CD4-positive, alpha-beta T cell treated with Interleukin-12 subunit alpha and Interleukin-12 subunit beta, for 1 hour (primary cell): ENCODE results near the gene ARFGAP1.

ENCODE experiments used
- DNase-seq: peaks from one replicate; pipeline ENCODE4 v3.0.0-alpha.2; 2020

ARFGAP1 gene

GRCh38 chr20:63272105-63273058, at the start of gene ARFGAP1:
Gene ARFGAP1, plus strand, starts transcription at chr20:63272813. Its CDS starts 2,768 bp downstream, at chr20:63275581.
- peak; percentile 89 for DNase-seq

DNA sequence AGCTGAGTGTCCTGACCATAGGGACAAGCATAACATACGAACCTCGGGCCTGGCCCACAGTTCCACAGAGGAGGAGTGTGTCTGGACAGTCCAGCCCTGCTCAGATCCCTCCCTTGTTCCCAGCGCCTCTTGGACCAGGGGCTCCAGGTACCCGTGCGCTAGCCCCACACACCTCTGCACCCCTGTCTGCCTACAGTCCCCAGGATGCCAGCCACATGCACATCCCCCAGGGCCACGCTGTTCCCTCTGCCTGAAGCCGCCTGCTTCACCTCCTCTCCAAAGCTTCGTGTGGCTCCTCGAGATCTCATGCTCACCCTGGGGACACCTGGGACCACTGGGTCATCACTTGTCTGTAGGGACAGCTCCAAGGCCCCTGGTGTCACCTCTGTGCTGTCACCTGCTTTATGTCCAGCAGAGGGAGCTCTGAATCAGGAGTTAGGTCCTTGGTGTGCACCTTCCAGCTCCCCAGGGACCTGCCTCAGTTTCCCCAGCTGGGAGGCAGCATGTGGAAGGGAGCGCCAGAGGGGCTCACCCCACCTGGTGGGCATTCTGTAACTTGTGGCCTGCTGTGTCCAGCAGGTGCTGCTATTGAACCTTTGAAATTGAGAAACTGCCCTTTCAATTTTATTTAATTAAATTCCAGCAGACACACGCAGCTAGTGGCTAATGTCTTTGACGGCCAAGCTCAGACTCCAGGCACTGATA, 49.3 kb upstream of the ARFGAP1 start:
- DNase-seq, result peak; percentile 52

- no peak for DNase-seq
These were observed 48.8 kb upstream of the ARFGAP1 start for GRCh38 chr20:63223826-63224207.

GRCh38 chr20:63224412-63225081, 48.1 kb upstream of the ARFGAP1 start:
- DNase-seq, result no peak

DNA sequence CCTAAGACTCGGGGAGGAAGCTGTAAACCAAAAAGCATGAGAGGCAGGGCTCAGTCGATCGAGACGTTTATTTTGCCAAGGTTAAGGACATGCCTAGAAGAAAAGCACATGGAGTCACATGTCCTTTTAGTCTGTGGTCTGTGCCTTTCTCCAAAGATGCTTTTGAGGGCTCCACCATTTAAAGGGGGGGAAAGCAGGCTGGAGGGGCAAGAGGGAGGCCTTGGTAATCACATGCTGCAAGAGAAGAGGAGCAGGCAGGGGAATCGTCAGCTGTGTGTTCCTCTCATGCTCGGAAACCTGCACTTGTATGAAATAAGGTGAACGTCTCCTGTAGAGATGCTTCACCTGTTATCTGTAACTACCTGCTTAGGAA, 47.5 kb upstream of the ARFGAP1 start:
- DNase-seq, result no peak

GRCh38 chr20:63226042-63226943, 46.3 kb upstream of the ARFGAP1 start:
- no peak for DNase-seq

GRCh38 chr20:63227260-63227659, 45.4 kb upstream of the ARFGAP1 start:
- DNase-seq, result no peak

DNA sequence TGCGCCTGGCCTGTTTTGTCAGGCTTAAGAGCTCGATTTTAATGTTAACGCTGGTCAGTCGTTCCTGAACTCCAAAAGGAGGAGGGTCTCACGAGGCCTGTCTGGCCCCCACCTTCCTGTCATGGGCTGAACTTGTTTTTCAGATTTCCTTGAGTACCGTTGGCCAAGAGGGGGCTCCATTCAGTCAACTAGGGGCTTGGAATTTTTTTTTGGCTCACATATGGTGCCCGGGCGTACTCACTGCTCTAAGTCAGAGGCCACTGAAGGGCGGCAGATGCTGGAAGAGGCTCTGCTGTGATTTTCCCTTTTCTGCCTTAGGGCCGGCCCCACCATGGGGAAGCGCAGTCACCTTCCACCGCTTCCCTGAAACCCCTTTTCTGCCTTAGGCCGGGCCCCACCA, 43.8 kb upstream of the ARFGAP1 start:
- no peak for DNase-seq

GRCh38 chr20:63230800-63231268, 41.8 kb upstream of the ARFGAP1 start:
- no peak for DNase-seq

DNA sequence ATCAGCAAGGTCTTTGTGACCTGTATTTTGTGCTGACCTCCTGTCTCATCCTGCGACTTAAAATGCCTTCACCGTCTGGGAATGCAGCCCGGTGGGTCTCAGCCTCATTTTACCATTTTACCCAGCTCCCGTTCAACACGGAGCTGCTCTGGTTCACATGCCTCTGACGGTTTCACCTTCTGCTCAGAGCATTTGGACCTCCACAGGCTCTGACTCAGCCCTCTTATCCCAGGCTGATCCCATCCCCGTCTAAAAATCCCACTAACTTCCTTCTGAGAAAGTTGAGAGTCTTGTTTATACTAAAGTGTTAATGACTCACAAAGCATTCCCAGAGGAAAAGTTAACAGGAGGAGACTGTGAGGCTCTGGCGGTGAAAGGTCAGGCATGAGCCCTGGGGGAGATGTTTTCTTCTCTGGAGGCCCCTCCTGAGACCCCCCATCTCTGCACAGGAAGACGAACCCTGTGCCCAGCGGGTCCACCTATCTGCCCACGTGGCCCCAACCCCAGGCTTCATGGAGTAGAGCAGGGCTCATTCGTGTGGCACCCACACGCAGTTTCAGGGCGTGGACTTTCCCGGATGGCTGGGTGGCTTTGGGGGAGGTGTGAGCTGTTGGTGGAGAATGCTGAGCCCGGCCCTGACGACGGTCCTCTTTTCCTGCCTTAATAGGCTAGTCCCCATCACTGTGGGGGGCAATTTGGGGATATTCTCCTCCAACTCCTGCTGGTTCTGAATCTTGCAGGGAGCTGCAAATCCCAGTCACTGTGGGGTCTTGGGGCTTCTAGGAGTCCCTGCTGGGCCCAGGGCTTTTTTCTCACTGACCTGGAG, 40.2 kb upstream of the ARFGAP1 start:
- no peak for DNase-seq

DNA sequence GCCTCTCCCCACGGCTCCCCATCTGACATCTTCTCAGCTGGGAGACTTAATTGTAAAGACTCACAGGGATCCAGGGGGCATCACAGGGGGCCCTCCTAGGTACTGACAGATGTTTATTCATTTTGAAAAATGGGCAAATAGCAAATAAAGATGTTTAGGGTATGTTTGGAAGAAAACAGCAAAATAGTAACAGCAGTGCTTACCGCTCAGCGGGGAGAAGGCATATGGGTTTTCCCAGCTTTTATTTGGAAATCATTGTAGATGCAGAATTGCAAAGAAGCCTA, 39.6 kb upstream of the ARFGAP1 start:
- DNase-seq, result no peak

DNA sequence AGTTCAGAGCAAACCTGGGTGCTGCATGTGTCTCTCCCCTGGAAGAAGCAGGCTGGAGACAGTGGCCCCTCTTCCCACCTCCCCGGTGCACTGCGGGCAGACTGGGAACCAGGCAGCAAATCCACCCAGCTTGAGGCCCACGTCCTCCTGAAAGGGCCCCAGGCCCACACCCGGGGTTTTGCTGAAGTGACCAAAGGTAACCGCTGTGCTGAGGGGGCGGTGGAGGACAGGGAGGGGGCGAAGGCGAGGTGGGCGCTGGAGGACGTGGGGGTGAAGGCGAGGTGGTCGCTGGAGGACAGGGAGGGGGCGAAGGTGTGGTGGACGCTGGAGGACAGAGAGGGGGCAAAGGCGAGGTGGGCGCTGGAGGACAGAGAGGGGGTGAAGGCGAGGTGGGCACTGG, 38.7 kb upstream of the ARFGAP1 start:
- DNase-seq, result no peak

- peak; percentile 12 for DNase-seq
These were observed 37.8 kb upstream of the ARFGAP1 start for GRCh38 chr20:63234693-63235398.

DNA sequence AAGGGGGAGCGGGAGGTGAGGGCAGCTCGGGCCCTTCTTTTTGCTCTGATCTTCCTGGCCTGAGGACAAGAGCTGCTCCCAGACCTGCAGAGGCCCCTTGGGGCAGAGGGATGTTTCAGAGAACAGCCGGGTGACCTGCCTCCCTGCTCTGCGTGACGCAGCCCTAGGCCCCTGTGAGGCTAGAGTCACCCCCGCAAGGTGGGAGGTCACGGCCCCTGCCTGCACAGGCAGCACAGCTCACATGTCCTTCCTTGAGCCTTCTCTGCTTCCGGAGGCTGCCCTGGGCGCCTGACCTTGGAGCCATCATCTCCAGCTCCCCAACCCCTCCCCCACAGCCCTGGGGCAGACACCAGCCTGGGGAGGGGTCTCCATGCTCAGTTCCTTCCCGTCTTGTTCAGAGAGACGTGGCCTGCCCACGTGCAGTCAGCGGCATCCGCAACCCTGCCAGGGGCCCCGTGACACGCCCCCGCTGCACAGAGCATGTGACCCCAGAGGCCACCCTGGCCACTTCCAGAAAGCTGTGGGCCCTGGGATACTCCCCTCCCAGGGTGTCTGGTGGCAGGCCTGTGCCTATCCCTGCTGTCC, 37.1 kb upstream of the ARFGAP1 start, which contains the start of gene BIRC7:
Gene BIRC7, plus strand, starts transcription at position 507 of the 585 bp plus-strand sequence. CDS start 192 bp downstream, outside the sequence.
- no peak for DNase-seq

- no peak for DNase-seq
These were observed 36.3 kb upstream of the ARFGAP1 start for GRCh38 chr20:63236116-63236837.

DNA sequence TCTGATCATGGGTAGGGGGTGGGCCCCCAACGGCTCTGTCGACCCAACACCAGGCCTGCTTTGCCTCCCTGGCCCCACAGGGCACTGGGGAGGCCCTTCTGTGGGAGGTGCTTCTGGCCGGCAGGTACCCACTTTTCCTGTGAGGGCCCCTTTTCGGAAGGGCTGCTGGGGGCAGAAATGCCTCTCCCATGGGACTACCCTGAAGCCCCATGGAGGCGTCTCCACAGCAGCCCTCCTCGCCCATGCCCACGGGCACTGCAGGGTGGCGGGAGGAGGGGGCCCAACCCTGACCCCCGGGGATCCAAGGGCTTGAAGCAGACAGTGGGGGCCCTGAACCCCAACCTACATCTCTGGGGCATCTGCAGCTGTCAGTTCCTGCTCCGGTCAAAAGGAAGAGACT, 34.6 kb upstream of the ARFGAP1 start:
- no peak for DNase-seq

DNA sequence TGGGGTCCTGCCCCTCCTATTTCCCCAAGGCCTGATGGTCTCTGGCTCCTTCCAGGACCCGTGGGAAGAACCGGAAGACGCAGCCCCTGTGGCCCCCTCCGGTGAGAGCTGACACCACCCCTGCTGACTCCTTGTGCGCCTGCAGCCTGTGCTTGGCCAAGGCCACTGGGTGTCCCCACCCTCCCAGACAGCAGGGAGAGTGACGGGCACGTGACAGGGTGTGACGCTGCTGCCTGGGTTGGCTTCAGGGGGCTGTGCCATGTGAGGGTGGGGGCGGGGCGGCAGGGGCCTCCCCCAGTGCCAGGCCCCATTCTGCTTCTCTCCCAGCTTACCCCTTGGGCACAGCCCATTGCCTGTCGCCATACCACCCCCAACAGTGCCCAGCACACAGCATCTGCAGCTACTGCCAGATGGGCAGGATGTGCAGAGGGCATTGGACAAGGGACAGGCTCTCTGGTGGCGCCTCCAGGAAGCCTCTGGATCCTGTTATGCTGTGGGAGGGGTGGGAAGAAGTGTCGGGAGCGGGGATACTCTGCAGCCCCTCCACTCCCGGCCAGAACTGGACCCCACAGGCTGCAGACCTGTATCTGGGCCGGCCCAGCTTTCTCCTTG, 34.0 kb upstream of the ARFGAP1 start:
- no peak for DNase-seq

- no peak for DNase-seq
These were observed 33.2 kb upstream of the ARFGAP1 start for GRCh38 chr20:63239431-63239830.

DNA sequence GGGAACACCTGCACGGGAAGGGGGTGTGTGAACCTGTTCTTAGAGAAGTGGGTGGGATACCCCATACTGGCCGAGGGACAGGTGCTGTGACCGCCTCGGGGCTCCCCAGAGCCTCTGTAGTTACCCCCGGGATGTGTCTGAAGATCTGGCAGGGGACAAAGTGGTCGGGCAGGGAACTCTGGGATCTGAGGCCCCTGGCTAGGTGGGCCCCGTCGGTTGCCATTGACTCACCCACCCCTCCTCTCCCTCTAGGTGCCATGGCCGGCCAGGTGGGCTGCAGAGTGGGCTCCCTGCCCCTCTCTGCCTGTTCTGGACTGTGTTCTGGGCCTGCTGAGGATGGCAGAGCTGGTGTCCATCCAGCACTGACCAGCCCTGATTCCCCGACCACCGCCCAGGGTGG, 32.6 kb upstream of the ARFGAP1 start:
- no peak for DNase-seq
